K562 (cell line): ENCODE results near the gene GRIK1. TPM values are rescaled to one million over a fixed set of nuclear protein-coding genes. Genes with fewer than 3 reads are reported as not detected.

Source experiments
- CREM ChIP-seq: IDR thresholded peaks from 2 replicates; pipeline ENCODE4 v1.6.1; 2014; ENCODE audit warnings: antibody characterized with exemption, low read depth
- CTBP1 ChIP-seq: fragments of 450-650 bp; IDR thresholded peaks from 2 replicates; pipeline ENCODE4 v1.6.1; 2016; ENCODE audit warnings: borderline replicate concordance
- DIDO1 ChIP-seq: fragments of 450-650 bp; IDR thresholded peaks from 2 replicates; pipeline ENCODE4 v1.6.1; 2016; ENCODE audit warnings: low read depth, missing biosample characterization, missing genetic modification characterization
- FOXM1 ChIP-seq, 2 experiments: fragments of 450-650 bp in 1 of 2; sonication (generic) in 1 of 2; formaldehyde crosslinking in 1 of 2; IDR thresholded peaks; 2 replicates each; pipeline versions ENCODE4 v1.6.1 to v1.9.0; 2017 to 2022; ENCODE audit warnings: low read depth in 2 of 2, mild to moderate bottlenecking in 2 of 2, missing genetic modification reagents in 1 of 2, moderate library complexity in 1 of 2
- LEF1 ChIP-seq: fragments of 450-650 bp; IDR thresholded peaks from 2 replicates; pipeline ENCODE4 v1.6.1; 2016; ENCODE audit warnings: mild to moderate bottlenecking
- NELFE ChIP-seq: IDR thresholded peaks from 2 replicates; pipeline ENCODE4 v1.6.1; 2011; ENCODE audit warnings: mild to moderate bottlenecking; ENCODE audit not compliant: insufficient read depth, insufficient read length
- ZNF121 ChIP-seq: sonication (generic); formaldehyde crosslinking; conservative IDR thresholded peaks from 2 replicates; pipeline ENCODE4 v1.8.0; 2022; ENCODE audit warnings: missing genetic modification reagents
- ZNF174 ChIP-seq: fragments of 250-450 bp; sonication (Bioruptor Pico); IDR thresholded peaks from 2 replicates; pipeline ENCODE4 v1.4.0; 2020; ENCODE audit warnings: mild to moderate bottlenecking
- ZNF239 ChIP-seq: fragments of 250-450 bp; sonication (Bioruptor Pico); IDR thresholded peaks from 2 replicates; pipeline ENCODE4 v1.4.0; 2020; ENCODE audit warnings: mild to moderate bottlenecking
- ZNF384 ChIP-seq: IDR thresholded peaks from 2 replicates; pipeline ENCODE4 v1.6.1; 2012; ENCODE audit warnings: low read depth, low read length, improper control_type of control experiment
- polyA plus RNA-seq, 8 experiments: library from polyadenylated mRNA; depleted of rRNA in 4 of 8; stranded (reverse) in 5 of 8; unstranded in 3 of 8; fragments of >200 nt; fragmentation: Nextera tagmentation in 2 of 8; fragmentation: Illumina TruSeq in 1 of 8; extraction: Ambion mirVana in 2 of 8; extraction: Trizol in 1 of 8; gene quantifications; 2 replicates each; pipeline versions ENCODE4 v1.2.1 to v1.2.3, GENCODE V29; 2011 to 2014; ENCODE audit warnings: inconsistent platforms in 1 of 8, missing spikeins in 1 of 8
- total RNA-seq, 7 experiments: library from RNA; depleted of rRNA in 6 of 7; stranded (reverse); fragments of >200 nt in 6 of 7; fragmentation: Illumina TruSeq in 2 of 7; extraction: Trizol in 2 of 7; gene quantifications; 2 replicates each; pipeline versions ENCODE4 v1.2.1 to v1.2.3, GENCODE V29; 2011 to 2021; ENCODE audit warnings: low replicate concordance in 1 of 7
- TF ChIP-seq, protein P1 (sequence below): sonication (generic); formaldehyde crosslinking; IDR thresholded peaks from 2 replicates; pipeline ENCODE4 v1.8.0; 2022; ENCODE audit warnings: mild to moderate bottlenecking, low read depth, missing genetic modification reagents
- TF ChIP-seq, protein P2 (sequence below): IDR thresholded peaks from 2 replicates; pipeline ENCODE4 v1.6.1; 2014; ENCODE audit warnings: antibody characterized with exemption
- TF ChIP-seq, protein P3 (sequence below), 2 experiments: fragments of 450-650 bp in 1 of 2; sonication (generic) in 1 of 2; formaldehyde crosslinking in 1 of 2; IDR thresholded peaks; 2 replicates each; pipeline versions ENCODE4 v1.7.1 to v1.9.0; 2016 to 2022; ENCODE audit warnings: inconsistent platforms in 1 of 2, mild to moderate bottlenecking in 1 of 2, missing genetic modification reagents in 1 of 2
- TF ChIP-seq, protein P4 (sequence below): fragments of 450-650 bp; formaldehyde crosslinking; IDR thresholded peaks from 2 replicates; pipeline ENCODE4 v1.4.0; 2022; ENCODE audit warnings: mild to moderate bottlenecking, moderate library complexity

The GRIK1 gene
- total and polyA plus RNA-seq, 9 of the 15 experiments (the other 6 are each of a cell fraction or from before 2014, with no cell fraction given) = 0.17 to 2.8 (median 0.53) TPM

DNA sequence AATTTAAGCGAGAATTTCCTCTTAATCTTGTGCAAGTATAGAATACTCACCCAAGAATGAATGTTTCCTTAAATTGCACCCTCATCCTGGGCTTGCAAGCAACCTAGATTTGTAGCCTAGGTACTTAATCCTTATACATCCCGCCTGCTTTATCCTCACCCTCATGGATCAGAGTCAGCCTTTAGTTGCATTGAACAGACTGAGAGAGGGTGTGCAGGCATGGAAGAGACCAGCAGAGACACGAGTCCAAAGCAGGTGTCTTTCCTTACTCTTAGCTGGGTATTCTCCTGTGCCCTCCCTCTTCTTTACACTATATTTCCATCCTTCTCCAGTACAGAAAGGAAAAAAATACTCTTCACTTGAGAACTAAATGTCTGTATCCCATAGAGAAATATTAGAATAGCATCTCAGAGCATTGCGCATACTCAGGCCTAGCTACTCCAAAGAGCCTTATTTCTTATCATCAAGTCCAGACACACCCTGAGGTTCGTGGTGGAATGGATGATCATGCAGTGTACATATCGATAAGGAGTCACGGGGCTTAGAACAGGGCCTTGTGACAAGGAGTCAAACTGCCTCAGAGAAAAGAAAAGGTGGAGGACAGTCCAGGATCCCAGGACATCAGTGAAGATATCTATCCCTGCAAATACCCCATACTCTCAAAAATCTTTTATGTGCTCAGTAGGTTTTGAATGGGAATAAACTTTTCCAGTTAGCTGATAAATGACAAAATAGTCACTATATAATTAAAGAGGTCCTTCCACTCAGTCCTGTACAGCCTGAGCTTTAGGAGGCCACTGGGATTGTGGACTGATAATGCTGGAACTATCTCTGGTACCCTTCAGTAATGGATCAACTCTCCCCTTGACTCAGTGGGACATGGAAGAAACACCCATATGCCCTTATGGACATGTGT is 297.9 kb downstream of the GRIK1 start (continued):
- TF ChIP-seq, protein P1, sequence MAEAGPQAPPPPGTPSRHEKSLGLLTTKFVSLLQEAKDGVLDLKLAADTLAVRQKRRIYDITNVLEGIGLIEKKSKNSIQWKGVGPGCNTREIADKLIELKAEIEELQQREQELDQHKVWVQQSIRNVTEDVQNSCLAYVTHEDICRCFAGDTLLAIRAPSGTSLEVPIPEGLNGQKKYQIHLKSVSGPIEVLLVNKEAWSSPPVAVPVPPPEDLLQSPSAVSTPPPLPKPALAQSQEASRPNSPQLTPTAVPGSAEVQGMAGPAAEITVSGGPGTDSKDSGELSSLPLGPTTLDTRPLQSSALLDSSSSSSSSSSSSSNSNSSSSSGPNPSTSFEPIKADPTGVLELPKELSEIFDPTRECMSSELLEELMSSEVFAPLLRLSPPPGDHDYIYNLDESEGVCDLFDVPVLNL (CRISPR knock-in tag) = no peak
- TF ChIP-seq ZNF174 (CRISPR knock-in tag) (no peak), FOXM1 (IDR thresholded peaks at IDR 0.05; ENCODE audit: low read depth) (peak; percentile 94), FOXM1 (CRISPR knock-in tag; IDR thresholded peaks at IDR 0.05; ENCODE audit: low read depth) (no peak), ZNF121 (CRISPR knock-in tag) (no peak), CREM (peak; percentile 92), DIDO1 (tag) (no peak), CTBP1 (peak; percentile 84; the same call in 1 of the 2 replicates), ZNF239 (CRISPR knock-in tag) (peak; percentile 6; the same call in 1 of the 2 replicates), LEF1 (peak; percentile 96), NELFE (no peak), ZNF384 (peak; percentile 31; the same call in 1 of the 2 replicates)
- TF ChIP-seq, protein P2, sequence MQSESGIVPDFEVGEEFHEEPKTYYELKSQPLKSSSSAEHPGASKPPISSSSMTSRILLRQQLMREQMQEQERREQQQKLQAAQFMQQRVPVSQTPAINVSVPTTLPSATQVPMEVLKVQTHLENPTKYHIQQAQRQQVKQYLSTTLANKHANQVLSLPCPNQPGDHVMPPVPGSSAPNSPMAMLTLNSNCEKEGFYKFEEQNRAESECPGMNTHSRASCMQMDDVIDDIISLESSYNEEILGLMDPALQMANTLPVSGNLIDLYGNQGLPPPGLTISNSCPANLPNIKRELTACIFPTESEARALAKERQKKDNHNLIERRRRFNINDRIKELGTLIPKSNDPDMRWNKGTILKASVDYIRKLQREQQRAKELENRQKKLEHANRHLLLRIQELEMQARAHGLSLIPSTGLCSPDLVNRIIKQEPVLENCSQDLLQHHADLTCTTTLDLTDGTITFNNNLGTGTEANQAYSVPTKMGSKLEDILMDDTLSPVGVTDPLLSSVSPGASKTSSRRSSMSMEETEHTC = peak; percentile 100
- TF ChIP-seq, protein P3, sequence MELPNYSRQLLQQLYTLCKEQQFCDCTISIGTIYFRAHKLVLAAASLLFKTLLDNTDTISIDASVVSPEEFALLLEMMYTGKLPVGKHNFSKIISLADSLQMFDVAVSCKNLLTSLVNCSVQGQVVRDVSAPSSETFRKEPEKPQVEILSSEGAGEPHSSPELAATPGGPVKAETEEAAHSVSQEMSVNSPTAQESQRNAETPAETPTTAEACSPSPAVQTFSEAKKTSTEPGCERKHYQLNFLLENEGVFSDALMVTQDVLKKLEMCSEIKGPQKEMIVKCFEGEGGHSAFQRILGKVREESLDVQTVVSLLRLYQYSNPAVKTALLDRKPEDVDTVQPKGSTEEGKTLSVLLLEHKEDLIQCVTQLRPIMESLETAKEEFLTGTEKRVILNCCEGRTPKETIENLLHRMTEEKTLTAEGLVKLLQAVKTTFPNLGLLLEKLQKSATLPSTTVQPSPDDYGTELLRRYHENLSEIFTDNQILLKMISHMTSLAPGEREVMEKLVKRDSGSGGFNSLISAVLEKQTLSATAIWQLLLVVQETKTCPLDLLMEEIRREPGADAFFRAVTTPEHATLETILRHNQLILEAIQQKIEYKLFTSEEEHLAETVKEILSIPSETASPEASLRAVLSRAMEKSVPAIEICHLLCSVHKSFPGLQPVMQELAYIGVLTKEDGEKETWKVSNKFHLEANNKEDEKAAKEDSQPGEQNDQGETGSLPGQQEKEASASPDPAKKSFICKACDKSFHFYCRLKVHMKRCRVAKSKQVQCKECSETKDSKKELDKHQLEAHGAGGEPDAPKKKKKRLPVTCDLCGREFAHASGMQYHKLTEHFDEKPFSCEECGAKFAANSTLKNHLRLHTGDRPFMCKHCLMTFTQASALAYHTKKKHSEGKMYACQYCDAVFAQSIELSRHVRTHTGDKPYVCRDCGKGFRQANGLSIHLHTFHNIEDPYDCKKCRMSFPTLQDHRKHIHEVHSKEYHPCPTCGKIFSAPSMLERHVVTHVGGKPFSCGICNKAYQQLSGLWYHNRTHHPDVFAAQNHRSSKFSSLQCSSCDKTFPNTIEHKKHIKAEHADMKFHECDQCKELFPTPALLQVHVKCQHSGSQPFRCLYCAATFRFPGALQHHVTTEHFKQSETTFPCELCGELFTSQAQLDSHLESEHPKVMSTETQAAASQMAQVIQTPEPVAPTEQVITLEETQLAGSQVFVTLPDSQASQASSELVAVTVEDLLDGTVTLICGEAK (IDR thresholded peaks at IDR 0.05) = no peak
- TF ChIP-seq, protein P3 (CRISPR knock-in tag; IDR thresholded peaks at IDR 0.05) = no peak
- TF ChIP-seq, protein P4, sequence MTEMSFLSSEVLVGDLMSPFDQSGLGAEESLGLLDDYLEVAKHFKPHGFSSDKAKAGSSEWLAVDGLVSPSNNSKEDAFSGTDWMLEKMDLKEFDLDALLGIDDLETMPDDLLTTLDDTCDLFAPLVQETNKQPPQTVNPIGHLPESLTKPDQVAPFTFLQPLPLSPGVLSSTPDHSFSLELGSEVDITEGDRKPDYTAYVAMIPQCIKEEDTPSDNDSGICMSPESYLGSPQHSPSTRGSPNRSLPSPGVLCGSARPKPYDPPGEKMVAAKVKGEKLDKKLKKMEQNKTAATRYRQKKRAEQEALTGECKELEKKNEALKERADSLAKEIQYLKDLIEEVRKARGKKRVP (CRISPR knock-in tag) = peak; percentile 60
